ENCODE results near the gene TRIM48. TPM values are rescaled to one million over a fixed set of nuclear protein-coding genes. Genes with fewer than 3 reads are reported as not detected.
"Not testable (repeated sequence)": the region's sequence is repeated elsewhere in the genome, so short reads cannot be mapped to it uniquely, and the experiment has no call there.

The TRIM48 gene
- total RNA-seq (2014; rRNA removed), result not detected in 2 replicates
- not detected for Bru-seq, nascent RNA
- BruChase-seq, experiment 1, labeled RNA remaining after a 6-hour chase, result not detected
- BruChase-seq, experiment 2, labeled RNA remaining after a 2-hour chase, result not detected
- long read RNA-seq, result 0 reads

- H3K4me3 ChIP-seq (ENCODE audit: low read length); CTCF ChIA-PET; H3K4me2 ChIP-seq (ENCODE audit: low read length); H3K27ac ChIP-seq (ENCODE audit: low read length); H3K79me2 ChIP-seq (ENCODE audit: low read length); H3K9me3 ChIP-seq (ENCODE audit: low read length); H3K4me1 ChIP-seq (ENCODE audit: insufficient read depth, low read length); DNase-seq; H3K36me3 ChIP-seq (ENCODE audit: low read depth, low read length); H3F3A ChIP-seq (ENCODE audit: low read length, unreplicated experiment); H3K9ac ChIP-seq (ENCODE audit: low read length); BruUV-seq (replicated peaks); H2AFZ ChIP-seq (ENCODE audit: low read length); POLR2A ChIA-PET (ENCODE audit: unreplicated experiment); ATAC-seq; H4K20me1 ChIP-seq (ENCODE audit: low read length); intact Hi-C loops (cut with micrococcal nuclease); H3K27me3 ChIP-seq (ENCODE audit: low read length); H3K9me2 ChIP-seq (replicated peaks; ENCODE audit: low read length): not testable (repeated sequence)
Measured at GRCh38 chr11:55261855-55262254, at the start of gene TRIM48. TSS of gene TRIM48 (plus strand) at chr11:55262155. CDS start at chr11:55262268, 113 bp downstream.

- BruUV-seq (replicated peaks); DNase-seq; H3K4me3 ChIP-seq (ENCODE audit: low read length); ATAC-seq; POLR2A ChIA-PET (ENCODE audit: unreplicated experiment); H3K79me2 ChIP-seq (ENCODE audit: low read length); intact Hi-C loops (cut with micrococcal nuclease); CTCF ChIA-PET; H3K27ac ChIP-seq (ENCODE audit: low read length); H3F3A ChIP-seq (ENCODE audit: low read length, unreplicated experiment); H2AFZ ChIP-seq (ENCODE audit: low read length); H3K9me2 ChIP-seq (replicated peaks; ENCODE audit: low read length); H3K9me3 ChIP-seq (ENCODE audit: low read length); H3K9ac ChIP-seq (ENCODE audit: low read length); H3K4me2 ChIP-seq (ENCODE audit: low read length); H3K4me1 ChIP-seq (ENCODE audit: insufficient read depth, low read length); H4K20me1 ChIP-seq (ENCODE audit: low read length); H3K36me3 ChIP-seq (ENCODE audit: low read depth, low read length); H3K27me3 ChIP-seq (ENCODE audit: low read length): not testable (repeated sequence)
Measured at GRCh38 chr11:55238316-55238715, 23.6 kb upstream of the TRIM48 start.

GRCh38 chr11:55263081-55263480, 1.1 kb downstream of the TRIM48 start:
- Histone ChIP-seq H4K20me1 (ENCODE audit: low read length) (no peaks in the 10 kb centered on the region), H3K9me3 (ENCODE audit: low read length) (0 out of 2 replicates have a peak, but pooled peaks cover 3% of the 10 kb centered on the region), H3K4me2 (ENCODE audit: low read length) (no peak overlapping the region), H3K27me3 (ENCODE audit: low read length) (no peaks in the 10 kb centered on the region), H3K27ac (ENCODE audit: low read length) (no peak overlapping the region), H3K79me2 (ENCODE audit: low read length) (no peaks in the 10 kb centered on the region), H3K36me3 (ENCODE audit: low read depth, low read length) (no peaks in the 10 kb centered on the region), H3K9ac (ENCODE audit: low read length) (no peak overlapping the region), H3K9me2 (replicated peaks; ENCODE audit: low read length) (no peaks in the 10 kb centered on the region), H2AFZ (ENCODE audit: low read length) (no peak overlapping the region), H3F3A (ENCODE audit: low read length, unreplicated experiment) (no peaks in the 10 kb centered on the region), H3K4me3 (ENCODE audit: low read length) (no peak overlapping the region), H3K4me1 (ENCODE audit: insufficient read depth, low read length) (no peaks in the 10 kb centered on the region)
- BruUV-seq (replicated peaks), result no TSS peak
- ATAC-seq (no peak), DNase-seq (no peak)
- CTCF ChIA-PET, result no interaction called here
- no peak for TF ChIP-seq CTCF (conservative IDR thresholded peaks at IDR 0.05; ENCODE audit: low read depth, low read length)
- TF ChIP-seq EZH2phosphoT487 (IDR thresholded peaks at IDR 0.05; ENCODE audit: borderline replicate concordance, low read length), result no peak
- TF ChIP-seq EZH2 (IDR thresholded peaks at IDR 0.05; ENCODE audit: low read length, unreplicated experiment), result no peak
- POLR2A ChIA-PET (ENCODE audit: unreplicated experiment), result no interaction called here
- intact Hi-C loops (cut with micrococcal nuclease), result no loop called here

Other genes starting within 250 kb of the TRIM48 start
- not detected in 2 replicates for gene OR4A16, start 81.0 kb downstream of the TRIM48 start, total RNA-seq (2014; rRNA removed)
- gene OR4A15, start 105.8 kb downstream of the TRIM48 start, total RNA-seq (2014; rRNA removed), result not detected in 2 replicates